ENCODE results near the gene PHC1.
"Not testable (repeated sequence)": the region's sequence is repeated elsewhere in the genome, so short reads cannot be mapped to it uniquely, and the experiment has no call there.

Gene PHC1

GRCh38 chr12:8911606-8912268 lies 2.6 kb upstream of the PHC1 start:
- DNase-seq = no peak

- DNase-seq = peak; percentile 15
These were observed 1.4 kb upstream of the PHC1 start for GRCh38 chr12:8912914-8913313.

- DNase-seq = no peak
These were observed 642 bp upstream of the PHC1 start for GRCh38 chr12:8913702-8914032.

GRCh38 chr12:8914716-8915526 lies 612 bp downstream of the PHC1 start:
- DNase-seq = peak; percentile 50

GRCh38 chr12:8916154-8916553 lies 1.8 kb downstream of the PHC1 start:
- no peak for DNase-seq

- no peak for DNase-seq
These were observed 2.7 kb downstream of the PHC1 start for GRCh38 chr12:8917031-8917430.

- DNase-seq = no peak
These were observed 3.4 kb downstream of the PHC1 start for GRCh38 chr12:8917751-8918150.

- DNase-seq = not testable (repeated sequence)
These were observed 5.3 kb downstream of the PHC1 start for GRCh38 chr12:8919643-8920042.

GRCh38 chr12:8922544-8922943 lies 8.2 kb downstream of the PHC1 start:
- no peak for DNase-seq

- DNase-seq = not testable (repeated sequence)
These were observed 16.5 kb downstream of the PHC1 start for GRCh38 chr12:8930655-8931323.

GRCh38 chr12:8932464-8932863 lies 18.2 kb downstream of the PHC1 start:
- not testable (repeated sequence) for DNase-seq

- DNase-seq = not testable (repeated sequence)
These were observed 19.8 kb downstream of the PHC1 start for GRCh38 chr12:8934080-8934479.

GRCh38 chr12:8936735-8937134 lies 22.4 kb downstream of the PHC1 start:
- DNase-seq = no peak

- not testable (repeated sequence) for DNase-seq
These were observed 23.6 kb downstream of the PHC1 start for GRCh38 chr12:8937842-8938442.

- DNase-seq = no peak
These were observed 27.6 kb downstream of the PHC1 start for GRCh38 chr12:8941691-8942478.

- DNase-seq = no peak
These were observed 29.4 kb downstream of the PHC1 start for GRCh38 chr12:8943565-8944186.

- no peak for DNase-seq
These were observed 32.4 kb downstream of the PHC1 start for GRCh38 chr12:8946733-8947132.

GRCh38 chr12:8947737-8948136 lies 33.4 kb downstream of the PHC1 start:
- no peak for DNase-seq

- DNase-seq = no peak
These were observed 34.5 kb downstream of the PHC1 start for GRCh38 chr12:8948701-8949341.

GRCh38 chr12:8949342-8950220 lies 35.3 kb downstream of the PHC1 start, which contains the start of gene M6PR:
Gene M6PR (minus strand): TSS chr12:8949645. CDS start chr12:8946404, 3,241 bp downstream.
- peak; percentile 93 for DNase-seq

- DNase-seq = no peak
These were observed 35.9 kb downstream of the PHC1 start for GRCh38 chr12:8950221-8950527.
